ENCODE results near the gene DCTN4.

DNA sequence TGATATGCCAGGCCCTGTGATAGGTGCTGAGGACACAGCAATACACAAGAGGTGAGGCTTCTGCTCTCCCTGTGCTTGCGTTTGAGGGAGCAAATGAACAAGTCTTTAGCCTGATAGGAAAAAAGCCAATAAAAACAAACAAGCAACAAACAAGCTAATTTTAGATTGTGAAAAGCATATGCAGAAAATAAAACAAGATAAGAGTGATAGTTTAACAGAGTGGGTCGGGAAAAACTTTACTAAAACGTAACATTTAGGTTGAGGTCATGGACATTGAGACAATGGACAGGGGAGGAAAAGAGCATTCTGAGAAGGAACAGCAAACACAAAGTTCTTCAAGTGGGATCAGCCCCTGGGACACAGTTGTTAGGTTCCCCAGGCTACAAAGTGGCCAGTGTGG is 24.0 kb upstream of the DCTN4 start:
- TF ChIP-seq, protein P1, sequence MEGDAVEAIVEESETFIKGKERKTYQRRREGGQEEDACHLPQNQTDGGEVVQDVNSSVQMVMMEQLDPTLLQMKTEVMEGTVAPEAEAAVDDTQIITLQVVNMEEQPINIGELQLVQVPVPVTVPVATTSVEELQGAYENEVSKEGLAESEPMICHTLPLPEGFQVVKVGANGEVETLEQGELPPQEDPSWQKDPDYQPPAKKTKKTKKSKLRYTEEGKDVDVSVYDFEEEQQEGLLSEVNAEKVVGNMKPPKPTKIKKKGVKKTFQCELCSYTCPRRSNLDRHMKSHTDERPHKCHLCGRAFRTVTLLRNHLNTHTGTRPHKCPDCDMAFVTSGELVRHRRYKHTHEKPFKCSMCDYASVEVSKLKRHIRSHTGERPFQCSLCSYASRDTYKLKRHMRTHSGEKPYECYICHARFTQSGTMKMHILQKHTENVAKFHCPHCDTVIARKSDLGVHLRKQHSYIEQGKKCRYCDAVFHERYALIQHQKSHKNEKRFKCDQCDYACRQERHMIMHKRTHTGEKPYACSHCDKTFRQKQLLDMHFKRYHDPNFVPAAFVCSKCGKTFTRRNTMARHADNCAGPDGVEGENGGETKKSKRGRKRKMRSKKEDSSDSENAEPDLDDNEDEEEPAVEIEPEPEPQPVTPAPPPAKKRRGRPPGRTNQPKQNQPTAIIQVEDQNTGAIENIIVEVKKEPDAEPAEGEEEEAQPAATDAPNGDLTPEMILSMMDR (IDR thresholded peaks at IDR 0.05 in 4 of 5, conservative IDR thresholded peaks at IDR 0.05 in 1 of 5), result no peak
- no peak for TF ChIP-seq POLR2A (IDR thresholded peaks at IDR 0.05)

Measured in gastrocnemius medialis (tissue), 4 donors.